Measurements from ENCODE around the gene KCNAB2. TPM values are rescaled to one million over a fixed set of nuclear protein-coding genes. Genes with fewer than 3 reads are reported as not detected.

The KCNAB2 gene
- total and polyA plus RNA-seq, 4 donors, result 1.8 to 5.9 (median 4.5) TPM

DNA sequence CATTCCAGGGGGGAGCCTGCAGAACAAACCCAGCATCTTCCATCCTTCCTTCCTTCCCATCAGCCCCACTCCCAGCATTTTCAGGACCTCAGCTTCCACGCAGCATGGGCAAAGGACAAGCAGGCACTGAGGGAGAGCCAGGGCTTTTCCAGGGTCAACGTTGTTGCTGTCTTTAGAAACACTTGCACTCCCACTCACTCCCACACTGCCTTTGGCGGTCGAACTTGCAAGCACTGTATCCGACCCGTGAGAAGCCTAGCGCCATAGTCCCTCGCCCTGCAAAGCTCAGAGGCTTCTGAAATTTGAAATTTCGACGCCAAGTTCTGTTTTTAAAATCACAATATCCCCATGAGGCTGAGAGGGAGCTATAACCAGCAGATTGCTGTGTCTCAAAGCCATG is 47.4 kb downstream of the KCNAB2 start:
- DNase-seq (ENCODE audit: low spot score), result no peak
- H3K4me3 ChIP-seq (ENCODE audit: low read depth in 1 of 3, low read length in 3 of 3), result no peak overlapping the region
- H3K4me1 ChIP-seq (ENCODE audit: control insufficient read depth in 4 of 4, insufficient read depth in 4 of 4, low read length in 3 of 4), result no peaks in the 10 kb centered on the region
- H3K9me3 ChIP-seq (ENCODE audit: control insufficient read depth in 4 of 4, low read length in 3 of 4), result no peaks in the 10 kb centered on the region
- TF ChIP-seq FOXA1 (IDR thresholded peaks at IDR 0.05) (no peak), RXRA (IDR thresholded peaks at IDR 0.05) (no peak), SP1 (IDR thresholded peaks at IDR 0.05) (no peak)
- TF ChIP-seq, protein P1, sequence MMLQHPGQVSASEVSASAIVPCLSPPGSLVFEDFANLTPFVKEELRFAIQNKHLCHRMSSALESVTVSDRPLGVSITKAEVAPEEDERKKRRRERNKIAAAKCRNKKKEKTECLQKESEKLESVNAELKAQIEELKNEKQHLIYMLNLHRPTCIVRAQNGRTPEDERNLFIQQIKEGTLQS (IDR thresholded peaks at IDR 0.05), result no peak
- 73% methylated on average over 10 of the region's 10 CpGs for WGBS
- no peak overlapping the region for H3K9ac ChIP-seq (ENCODE audit: low read depth in 1 of 2, low read length in 2 of 2)
- no peaks in the 10 kb centered on the region for H3K27me3 ChIP-seq (ENCODE audit: control insufficient read depth in 4 of 4, insufficient read depth in 4 of 4, low read length in 3 of 4)
- no peak overlapping the region for H3K27ac ChIP-seq (ENCODE audit: low read depth in 1 of 2, low read length in 2 of 2)
- H3K36me3 ChIP-seq (ENCODE audit: control insufficient read depth in 4 of 4, insufficient read depth in 3 of 4, low read depth in 1 of 4, low read length in 3 of 4), result no peaks in the 10 kb centered on the region

DNA sequence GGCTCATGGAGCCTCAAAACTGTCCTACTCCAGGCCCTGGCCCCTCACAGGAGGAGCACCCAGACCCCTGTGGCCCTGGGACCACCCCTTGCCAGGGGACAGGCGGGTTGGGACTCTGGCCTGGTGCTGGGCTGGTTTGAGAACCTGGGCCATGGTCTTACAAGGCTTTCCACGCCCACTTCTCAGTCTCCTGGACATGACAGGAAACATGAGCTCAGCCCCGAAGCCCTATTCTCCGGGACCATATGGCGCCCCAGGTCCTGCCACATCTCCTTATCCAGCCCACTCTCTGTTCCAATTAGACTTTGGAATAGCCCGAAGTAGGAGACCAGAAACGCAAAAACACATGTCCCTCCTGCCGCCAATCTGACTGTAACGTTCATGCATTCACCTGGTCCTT is 47.9 kb downstream of the KCNAB2 start:
- no peaks in the 10 kb centered on the region for H3K36me3 ChIP-seq (ENCODE audit: control insufficient read depth in 4 of 4, insufficient read depth in 3 of 4, low read depth in 1 of 4, low read length in 3 of 4)
- no peak overlapping the region for H3K27ac ChIP-seq (ENCODE audit: low read depth in 1 of 2, low read length in 2 of 2)
- no peaks in the 10 kb centered on the region for H3K27me3 ChIP-seq (ENCODE audit: control insufficient read depth in 4 of 4, insufficient read depth in 4 of 4, low read length in 3 of 4)
- no peak overlapping the region for H3K9ac ChIP-seq (ENCODE audit: low read depth in 1 of 2, low read length in 2 of 2)
- DNase-seq (ENCODE audit: low spot score), result no peak
- H3K9me3 ChIP-seq (ENCODE audit: control insufficient read depth in 4 of 4, low read length in 3 of 4), result no peaks in the 10 kb centered on the region
- H3K4me1 ChIP-seq (ENCODE audit: control insufficient read depth in 4 of 4, insufficient read depth in 4 of 4, low read length in 3 of 4), result no peaks in the 10 kb centered on the region
- WGBS, result 85% methylated on average over 9 of the region's 9 CpGs
- TF ChIP-seq, protein P2, sequence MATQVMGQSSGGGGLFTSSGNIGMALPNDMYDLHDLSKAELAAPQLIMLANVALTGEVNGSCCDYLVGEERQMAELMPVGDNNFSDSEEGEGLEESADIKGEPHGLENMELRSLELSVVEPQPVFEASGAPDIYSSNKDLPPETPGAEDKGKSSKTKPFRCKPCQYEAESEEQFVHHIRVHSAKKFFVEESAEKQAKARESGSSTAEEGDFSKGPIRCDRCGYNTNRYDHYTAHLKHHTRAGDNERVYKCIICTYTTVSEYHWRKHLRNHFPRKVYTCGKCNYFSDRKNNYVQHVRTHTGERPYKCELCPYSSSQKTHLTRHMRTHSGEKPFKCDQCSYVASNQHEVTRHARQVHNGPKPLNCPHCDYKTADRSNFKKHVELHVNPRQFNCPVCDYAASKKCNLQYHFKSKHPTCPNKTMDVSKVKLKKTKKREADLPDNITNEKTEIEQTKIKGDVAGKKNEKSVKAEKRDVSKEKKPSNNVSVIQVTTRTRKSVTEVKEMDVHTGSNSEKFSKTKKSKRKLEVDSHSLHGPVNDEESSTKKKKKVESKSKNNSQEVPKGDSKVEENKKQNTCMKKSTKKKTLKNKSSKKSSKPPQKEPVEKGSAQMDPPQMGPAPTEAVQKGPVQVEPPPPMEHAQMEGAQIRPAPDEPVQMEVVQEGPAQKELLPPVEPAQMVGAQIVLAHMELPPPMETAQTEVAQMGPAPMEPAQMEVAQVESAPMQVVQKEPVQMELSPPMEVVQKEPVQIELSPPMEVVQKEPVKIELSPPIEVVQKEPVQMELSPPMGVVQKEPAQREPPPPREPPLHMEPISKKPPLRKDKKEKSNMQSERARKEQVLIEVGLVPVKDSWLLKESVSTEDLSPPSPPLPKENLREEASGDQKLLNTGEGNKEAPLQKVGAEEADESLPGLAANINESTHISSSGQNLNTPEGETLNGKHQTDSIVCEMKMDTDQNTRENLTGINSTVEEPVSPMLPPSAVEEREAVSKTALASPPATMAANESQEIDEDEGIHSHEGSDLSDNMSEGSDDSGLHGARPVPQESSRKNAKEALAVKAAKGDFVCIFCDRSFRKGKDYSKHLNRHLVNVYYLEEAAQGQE (IDR thresholded peaks at IDR 0.05), result no peak
- TF ChIP-seq, protein P3, sequence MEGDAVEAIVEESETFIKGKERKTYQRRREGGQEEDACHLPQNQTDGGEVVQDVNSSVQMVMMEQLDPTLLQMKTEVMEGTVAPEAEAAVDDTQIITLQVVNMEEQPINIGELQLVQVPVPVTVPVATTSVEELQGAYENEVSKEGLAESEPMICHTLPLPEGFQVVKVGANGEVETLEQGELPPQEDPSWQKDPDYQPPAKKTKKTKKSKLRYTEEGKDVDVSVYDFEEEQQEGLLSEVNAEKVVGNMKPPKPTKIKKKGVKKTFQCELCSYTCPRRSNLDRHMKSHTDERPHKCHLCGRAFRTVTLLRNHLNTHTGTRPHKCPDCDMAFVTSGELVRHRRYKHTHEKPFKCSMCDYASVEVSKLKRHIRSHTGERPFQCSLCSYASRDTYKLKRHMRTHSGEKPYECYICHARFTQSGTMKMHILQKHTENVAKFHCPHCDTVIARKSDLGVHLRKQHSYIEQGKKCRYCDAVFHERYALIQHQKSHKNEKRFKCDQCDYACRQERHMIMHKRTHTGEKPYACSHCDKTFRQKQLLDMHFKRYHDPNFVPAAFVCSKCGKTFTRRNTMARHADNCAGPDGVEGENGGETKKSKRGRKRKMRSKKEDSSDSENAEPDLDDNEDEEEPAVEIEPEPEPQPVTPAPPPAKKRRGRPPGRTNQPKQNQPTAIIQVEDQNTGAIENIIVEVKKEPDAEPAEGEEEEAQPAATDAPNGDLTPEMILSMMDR (IDR thresholded peaks at IDR 0.05; ENCODE audit: low read depth, low read length, missing input control), result no peak
- TF ChIP-seq FOXA1 (IDR thresholded peaks at IDR 0.05) (no peak), SP1 (IDR thresholded peaks at IDR 0.05) (no peak), HNF4A (conservative IDR thresholded peaks at IDR 0.05) (no peak), HNF4G (IDR thresholded peaks at IDR 0.05) (no peak), TAF1 (conservative IDR thresholded peaks at IDR 0.05) (no peak), JUND (IDR thresholded peaks at IDR 0.05) (no peak), RAD21 (IDR thresholded peaks at IDR 0.05) (no peak), GABPA (IDR thresholded peaks at IDR 0.05 in 1 of 2, conservative IDR thresholded peaks at IDR 0.05 in 1 of 2) (no peak), EGR1 (IDR thresholded peaks at IDR 0.05; ENCODE audit: low read depth in 2 of 2) (no peak), FOXA2 (IDR thresholded peaks at IDR 0.05) (no peak), RXRA (IDR thresholded peaks at IDR 0.05) (no peak), YY1 (IDR thresholded peaks at IDR 0.05) (no peak), NR2F2 (IDR thresholded peaks at IDR 0.05) (no peak)
- TF ChIP-seq, protein P1 (IDR thresholded peaks at IDR 0.05), result no peak
- TF ChIP-seq, protein P4, sequence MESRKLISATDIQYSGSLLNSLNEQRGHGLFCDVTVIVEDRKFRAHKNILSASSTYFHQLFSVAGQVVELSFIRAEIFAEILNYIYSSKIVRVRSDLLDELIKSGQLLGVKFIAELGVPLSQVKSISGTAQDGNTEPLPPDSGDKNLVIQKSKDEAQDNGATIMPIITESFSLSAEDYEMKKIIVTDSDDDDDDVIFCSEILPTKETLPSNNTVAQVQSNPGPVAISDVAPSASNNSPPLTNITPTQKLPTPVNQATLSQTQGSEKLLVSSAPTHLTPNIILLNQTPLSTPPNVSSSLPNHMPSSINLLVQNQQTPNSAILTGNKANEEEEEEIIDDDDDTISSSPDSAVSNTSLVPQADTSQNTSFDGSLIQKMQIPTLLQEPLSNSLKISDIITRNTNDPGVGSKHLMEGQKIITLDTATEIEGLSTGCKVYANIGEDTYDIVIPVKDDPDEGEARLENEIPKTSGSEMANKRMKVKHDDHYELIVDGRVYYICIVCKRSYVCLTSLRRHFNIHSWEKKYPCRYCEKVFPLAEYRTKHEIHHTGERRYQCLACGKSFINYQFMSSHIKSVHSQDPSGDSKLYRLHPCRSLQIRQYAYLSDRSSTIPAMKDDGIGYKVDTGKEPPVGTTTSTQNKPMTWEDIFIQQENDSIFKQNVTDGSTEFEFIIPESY (IDR thresholded peaks at IDR 0.05), result no peak
- TF ChIP-seq, protein P5, sequence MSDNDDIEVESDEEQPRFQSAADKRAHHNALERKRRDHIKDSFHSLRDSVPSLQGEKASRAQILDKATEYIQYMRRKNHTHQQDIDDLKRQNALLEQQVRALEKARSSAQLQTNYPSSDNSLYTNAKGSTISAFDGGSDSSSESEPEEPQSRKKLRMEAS (IDR thresholded peaks at IDR 0.05), result no peak
- H3K4me3 ChIP-seq (ENCODE audit: low read depth in 1 of 3, low read length in 3 of 3), result no peak overlapping the region

Data from liver (tissue), 9 donors.